HG03064 (cell line): ENCODE results near the gene ITPRID1.

Source experiments
- ATAC-seq: cut with Tn5 transposase; IDR thresholded peaks from one replicate; pipeline ENCODE4 v1.9.1; 2021; ENCODE audit warnings: low read depth; ENCODE audit not compliant: unreplicated experiment

ITPRID1 gene

GRCh38 chr7:31688996-31689395, 175.1 kb downstream of the ITPRID1 start:
- no peak for ATAC-seq

- no peak for ATAC-seq
These were observed 177.0 kb downstream of the ITPRID1 start for GRCh38 chr7:31690935-31691334.

- ATAC-seq, result no peak
These were observed 178.6 kb downstream of the ITPRID1 start for GRCh38 chr7:31692451-31692850.

- no peak for ATAC-seq
These were observed 179.0 kb downstream of the ITPRID1 start for GRCh38 chr7:31692871-31693270.

- no peak for ATAC-seq
These were observed 182.1 kb downstream of the ITPRID1 start for GRCh38 chr7:31695859-31696614.

- no peak for ATAC-seq
These were observed 185.2 kb downstream of the ITPRID1 start for GRCh38 chr7:31699050-31699449.

- no peak for ATAC-seq
These were observed 188.5 kb downstream of the ITPRID1 start for GRCh38 chr7:31702354-31702753.

- ATAC-seq, result no peak
These were observed 191.5 kb downstream of the ITPRID1 start for GRCh38 chr7:31705377-31705776.

GRCh38 chr7:31707089-31707488, 193.2 kb downstream of the ITPRID1 start:
- ATAC-seq, result no peak
